NCI-H1930 (cell line): ENCODE results near the gene LCNL1.

Experiments
- DNase-seq, 2 experiments: peaks; one replicate each; lab custom pipeline; 2025; lab: John Stamatoyannopoulos, UW

Gene LCNL1

DNA sequence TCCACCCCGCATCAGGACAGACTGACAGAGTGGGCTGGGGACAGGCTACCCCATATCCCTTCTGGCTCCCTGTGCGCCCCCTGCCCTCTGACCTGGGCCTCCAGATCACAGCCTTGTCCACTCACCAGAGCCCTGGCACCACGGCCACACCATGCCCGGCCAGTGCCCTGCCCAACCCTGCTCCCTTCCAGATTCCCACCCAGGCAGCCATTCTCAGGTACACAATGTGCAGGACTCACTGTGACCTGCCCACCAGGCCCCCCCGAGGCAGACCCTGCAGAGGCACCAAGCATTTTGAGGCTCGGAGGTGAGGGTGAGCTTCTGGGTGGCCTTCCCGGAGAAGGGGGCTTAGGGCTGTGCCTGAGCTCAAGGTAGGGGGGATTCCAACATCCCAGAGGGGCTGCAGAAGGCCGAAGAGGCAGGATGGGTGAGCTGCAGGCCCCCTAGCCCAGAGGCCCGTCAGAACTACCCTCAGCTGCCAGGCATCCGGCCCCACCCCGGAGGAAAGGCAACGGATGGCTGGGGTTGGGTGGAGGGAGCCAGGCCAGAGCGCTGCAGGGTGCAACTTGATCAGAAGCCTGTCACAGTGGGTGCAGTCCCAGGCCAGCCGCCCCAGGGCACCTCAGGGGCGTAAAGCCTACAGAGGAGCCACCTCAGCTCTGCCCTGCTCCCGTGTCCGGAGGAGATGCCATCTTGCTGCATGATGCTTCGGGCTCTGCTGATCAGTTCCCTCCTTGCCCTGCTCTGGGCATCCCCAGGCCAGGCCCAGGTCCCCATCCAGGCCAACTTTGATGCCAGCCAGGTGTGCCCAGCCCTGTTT is at the start of gene LCNL1:
LCNL1 (plus strand) TSS at position 762 of the 820 bp plus-strand sequence. CDS start 594 bp downstream, outside the sequence.
- no peak for DNase-seq

DNA sequence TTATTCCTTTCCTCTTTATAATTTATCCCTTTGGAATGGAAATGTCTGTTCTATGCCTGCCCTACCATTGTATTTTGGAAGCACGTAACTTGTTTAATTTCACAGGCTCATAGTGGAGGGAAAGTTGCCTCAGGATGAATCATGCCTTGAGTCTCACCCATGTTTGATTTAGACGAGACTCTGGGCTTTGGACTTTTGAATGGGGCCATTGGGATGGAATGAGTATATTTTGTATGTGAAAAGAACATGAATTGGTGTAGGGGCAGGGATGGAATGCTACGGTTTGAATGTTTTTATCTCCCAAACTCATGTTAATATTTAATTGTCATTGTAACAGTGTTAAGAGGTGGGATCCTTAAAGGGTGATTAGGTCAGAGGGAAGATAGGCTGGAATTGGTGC is 48.5 kb upstream of the LCNL1 start:
- DNase-seq, result no peak

GRCh38 chr9:136935651-136936050 is 47.1 kb upstream of the LCNL1 start:
- DNase-seq, result no peak

DNA sequence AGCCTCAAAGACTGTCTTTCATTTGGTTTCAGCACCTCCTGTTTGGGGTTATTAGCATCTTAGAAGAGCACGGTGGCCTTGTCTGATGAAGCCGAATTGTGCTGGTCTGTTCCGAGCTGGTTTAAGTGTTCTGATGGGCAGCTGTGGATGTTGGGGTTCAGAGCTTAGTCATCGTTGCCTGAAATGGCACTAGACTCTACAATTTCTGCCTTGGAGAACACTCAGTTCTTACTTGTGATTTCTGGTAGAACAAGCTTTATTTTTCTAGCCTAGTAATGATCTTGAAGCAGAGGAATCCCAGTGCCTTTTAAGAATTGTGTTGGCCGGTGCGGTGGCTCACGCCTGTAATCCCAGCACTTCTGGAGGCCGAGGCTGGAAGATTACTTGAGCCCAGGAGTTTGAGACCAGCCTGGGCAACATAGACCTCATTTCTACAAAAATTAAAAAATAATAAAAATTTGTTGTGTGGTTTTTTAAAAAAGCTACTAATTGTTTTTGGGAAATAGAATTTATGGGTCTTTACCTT is 46.1 kb upstream of the LCNL1 start:
- no peak for DNase-seq

GRCh38 chr9:136937186-136938001 is 45.4 kb upstream of the LCNL1 start:
- DNase-seq, result no peak

DNA sequence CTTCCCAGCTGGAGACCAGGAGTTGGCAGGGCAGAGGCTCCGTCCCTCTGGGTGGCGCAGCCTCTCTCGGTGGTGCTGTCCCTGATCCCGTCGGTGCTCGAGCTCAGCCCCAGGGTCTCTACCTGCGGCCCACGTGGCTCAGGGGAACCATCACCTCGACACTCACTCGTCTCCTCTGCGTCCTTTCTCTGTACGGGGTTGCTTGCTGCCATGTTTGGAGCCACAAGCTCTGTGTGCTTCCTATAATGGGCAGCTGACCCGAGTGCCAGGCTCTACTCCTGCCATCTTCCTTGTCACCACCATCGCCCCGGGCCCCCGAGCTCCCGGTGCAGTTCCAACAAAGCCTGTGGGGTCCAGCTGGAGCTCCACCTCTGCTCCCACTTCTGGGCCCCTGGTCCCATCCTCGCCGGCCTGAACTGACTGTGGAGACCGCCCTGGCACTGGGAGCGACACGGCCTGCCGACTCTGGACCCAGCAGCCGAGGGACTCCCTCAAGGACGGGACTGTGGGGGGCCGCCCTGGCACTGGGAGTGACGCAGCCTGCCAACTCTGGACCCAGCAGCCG is 43.3 kb upstream of the LCNL1 start:
- no peak for DNase-seq

- no peak for DNase-seq
Observed at GRCh38 chr9:136939996-136940525, 42.7 kb upstream of the LCNL1 start.

DNA sequence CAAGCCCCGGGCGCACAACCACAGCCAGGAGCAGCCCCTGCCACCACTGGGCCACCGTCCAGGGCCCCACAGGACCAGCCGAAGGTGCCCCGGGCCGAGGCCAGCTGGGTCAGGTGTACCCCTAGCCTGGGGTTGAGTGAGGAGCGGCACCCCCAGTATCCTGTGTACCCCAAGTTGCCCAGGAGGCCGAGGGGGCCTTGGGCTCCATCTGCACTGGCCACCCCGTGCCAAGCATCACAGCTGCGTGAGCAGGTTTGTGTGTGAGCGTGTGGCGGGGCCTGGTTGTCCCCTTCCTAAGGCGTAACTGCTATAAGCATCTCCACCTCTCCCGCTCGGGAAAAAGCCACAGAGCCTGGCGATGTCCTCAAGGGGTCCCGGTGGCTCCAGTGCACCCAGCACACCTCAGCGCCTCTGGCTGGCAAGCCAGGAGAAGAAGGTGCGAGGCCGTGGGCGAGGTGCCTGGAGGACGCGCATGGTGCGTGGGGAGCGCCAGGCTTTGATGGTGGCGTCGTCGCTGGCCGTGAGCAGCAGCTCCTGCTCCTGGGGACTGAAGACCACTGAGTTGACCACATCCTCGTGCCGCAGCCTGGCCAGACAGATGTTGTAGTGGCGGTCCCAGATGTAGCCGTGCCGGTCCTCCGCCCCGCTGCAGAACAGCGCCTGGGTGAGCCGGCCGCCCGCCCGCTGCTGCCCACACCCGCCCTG is 42.1 kb upstream of the LCNL1 start:
- DNase-seq, result no peak

GRCh38 chr9:136941231-136942111 is 41.3 kb upstream of the LCNL1 start:
- DNase-seq, result no peak

DNA sequence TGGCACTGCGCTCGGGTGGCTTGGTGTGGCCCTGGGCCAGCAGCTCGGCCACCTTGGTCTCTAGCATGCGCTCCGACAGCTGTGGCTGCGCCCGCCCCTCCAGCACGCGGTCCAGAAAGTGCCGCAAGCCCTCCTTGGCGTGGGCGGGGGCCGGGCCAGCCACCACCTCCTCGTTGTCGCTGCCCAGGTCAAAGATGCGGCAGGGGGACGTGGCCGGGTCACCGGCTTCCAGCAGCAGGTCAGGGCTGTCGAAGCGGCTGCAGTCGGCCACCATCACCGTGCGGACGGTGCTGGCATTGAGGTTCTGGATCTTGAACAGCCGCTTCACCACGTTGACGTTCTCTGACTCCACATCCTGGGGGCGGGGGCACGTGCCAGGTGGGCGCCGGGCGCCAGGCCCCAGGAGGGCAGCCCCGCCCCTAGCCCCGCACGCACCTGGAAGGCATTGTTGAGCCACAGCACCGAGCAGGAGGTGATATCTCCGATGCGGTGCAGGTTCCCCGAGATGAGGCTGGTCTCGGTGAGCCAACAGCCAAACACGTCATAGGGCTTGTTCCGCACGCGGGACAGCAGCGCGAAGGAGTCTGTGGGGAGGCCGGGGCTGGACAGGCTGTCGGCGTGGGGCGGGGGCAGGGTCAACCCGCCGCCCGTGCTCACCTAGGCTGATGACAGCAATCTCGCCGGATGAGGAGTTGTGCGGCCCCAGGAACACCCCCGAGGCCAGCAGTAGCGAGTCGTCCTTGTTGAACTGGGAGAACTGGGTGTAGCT is 40.5 kb upstream of the LCNL1 start:
- no peak for DNase-seq

DNA sequence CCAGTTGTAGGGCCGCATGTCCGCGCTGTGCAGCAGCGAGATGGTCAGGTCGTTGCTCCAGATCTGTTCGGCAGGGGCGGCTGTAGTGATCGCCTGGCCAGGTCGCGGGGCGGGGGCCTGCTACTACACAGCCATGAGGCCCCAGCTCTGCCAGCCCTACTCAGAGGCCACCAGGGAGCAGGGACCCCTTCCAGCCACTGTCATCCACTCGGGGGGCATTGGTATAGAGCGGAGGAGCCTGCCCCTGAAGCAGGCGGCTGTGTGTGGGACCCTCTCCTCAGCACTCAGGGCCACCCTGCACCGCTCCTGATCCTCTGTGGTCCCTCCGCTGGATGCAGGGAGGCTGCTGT is 39.9 kb upstream of the LCNL1 start:
- no peak for DNase-seq

DNA sequence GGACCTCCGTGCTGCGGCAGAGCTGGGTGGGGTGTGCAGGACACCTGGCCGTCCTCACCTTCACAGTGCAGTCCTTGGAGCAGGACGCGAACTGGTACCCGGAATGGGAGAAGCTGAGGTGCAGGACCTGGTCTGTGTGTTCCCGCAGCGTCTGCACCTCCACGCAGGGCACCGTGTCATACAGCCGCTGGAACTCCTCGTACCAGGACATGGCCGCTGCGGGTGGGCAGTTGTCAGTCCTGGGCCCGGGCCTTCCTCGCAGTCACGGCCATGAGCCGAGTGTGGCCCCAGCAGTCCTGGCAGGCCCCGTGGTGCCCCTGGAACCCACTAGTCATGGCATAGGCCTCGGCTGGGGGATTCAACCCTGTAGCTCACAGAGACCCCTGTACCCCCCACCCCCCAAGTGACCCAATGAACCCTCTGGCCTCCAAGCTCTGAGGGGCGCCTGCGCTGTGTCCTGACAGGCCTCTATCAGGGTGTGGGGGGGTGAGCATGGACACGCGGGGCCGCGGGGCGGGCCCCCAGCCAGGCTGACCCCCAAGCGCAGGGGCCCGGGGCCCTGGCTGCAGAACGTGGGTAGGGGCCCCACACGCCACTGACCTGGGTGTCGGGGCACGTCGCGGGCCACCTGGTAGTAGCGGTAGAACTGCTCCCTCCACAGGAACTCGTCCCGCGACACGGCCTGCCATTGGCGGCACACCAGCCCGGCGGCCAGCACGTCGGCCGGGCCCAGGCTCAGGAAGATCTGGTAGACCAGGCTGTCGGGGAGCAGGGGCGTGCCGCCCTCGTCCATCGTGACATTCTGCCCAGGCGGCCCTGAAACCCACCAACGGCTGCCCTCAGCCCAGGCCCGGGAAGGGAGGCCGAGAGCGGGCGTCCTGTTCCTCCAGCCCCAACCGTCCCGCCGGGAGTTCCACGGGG is 39.2 kb upstream of the LCNL1 start:
- DNase-seq, result no peak

GRCh38 chr9:136944212-136944518 is 38.6 kb upstream of the LCNL1 start:
- peak in 1 of 2 experiments; percentile 47 for DNase-seq

DNA sequence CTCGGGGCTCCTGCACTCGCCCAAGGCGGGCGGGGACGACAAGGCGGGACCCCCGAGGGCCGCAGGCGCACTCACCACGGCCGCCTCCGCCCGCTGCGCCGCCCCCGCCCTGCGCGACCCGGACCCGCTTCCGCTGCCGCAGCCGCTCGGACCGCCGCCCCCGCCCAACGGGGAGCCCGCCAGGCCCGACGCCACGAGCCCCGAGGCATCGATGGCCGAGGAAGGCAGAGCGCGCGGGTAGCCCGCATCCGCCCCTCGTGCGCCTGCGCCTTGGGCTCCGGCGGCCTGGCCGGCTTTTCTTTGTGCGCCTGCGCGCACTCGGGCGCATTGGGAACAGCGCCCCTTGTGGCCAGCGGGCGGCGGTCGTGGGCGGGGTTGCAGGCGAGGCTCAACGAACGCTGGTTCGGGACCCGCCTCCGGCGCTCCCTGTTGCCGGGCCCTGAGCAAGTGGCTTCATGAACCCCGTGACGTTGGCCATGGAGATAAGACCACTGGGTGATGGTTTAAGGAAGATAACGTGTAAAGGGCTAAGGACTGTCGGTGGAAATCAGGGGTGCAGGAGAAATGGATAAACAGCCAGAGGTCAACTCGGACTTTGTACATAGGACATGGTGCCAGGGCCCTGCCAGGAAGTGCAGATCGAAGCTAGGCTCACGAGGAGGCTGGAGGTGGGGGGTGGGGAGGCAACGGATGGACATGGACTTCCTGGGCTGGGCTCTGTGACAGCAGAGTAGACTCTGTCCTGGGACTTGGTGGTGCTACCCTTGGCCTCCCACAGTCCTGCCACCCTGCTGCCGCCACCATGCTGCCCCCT is 38.1 kb upstream of the LCNL1 start, which contains the start of the genes C8G and FBXW5:
C8G (plus strand) TSS at position 725 of the 814 bp plus-strand sequence; CDS start at position 803, 78 bp downstream.
FBXW5 (minus strand) TSS at position 220 of the 814 bp plus-strand sequence. CDS start 655 bp downstream, outside the sequence.
- peak; percentile 87 to 97 for DNase-seq

DNA sequence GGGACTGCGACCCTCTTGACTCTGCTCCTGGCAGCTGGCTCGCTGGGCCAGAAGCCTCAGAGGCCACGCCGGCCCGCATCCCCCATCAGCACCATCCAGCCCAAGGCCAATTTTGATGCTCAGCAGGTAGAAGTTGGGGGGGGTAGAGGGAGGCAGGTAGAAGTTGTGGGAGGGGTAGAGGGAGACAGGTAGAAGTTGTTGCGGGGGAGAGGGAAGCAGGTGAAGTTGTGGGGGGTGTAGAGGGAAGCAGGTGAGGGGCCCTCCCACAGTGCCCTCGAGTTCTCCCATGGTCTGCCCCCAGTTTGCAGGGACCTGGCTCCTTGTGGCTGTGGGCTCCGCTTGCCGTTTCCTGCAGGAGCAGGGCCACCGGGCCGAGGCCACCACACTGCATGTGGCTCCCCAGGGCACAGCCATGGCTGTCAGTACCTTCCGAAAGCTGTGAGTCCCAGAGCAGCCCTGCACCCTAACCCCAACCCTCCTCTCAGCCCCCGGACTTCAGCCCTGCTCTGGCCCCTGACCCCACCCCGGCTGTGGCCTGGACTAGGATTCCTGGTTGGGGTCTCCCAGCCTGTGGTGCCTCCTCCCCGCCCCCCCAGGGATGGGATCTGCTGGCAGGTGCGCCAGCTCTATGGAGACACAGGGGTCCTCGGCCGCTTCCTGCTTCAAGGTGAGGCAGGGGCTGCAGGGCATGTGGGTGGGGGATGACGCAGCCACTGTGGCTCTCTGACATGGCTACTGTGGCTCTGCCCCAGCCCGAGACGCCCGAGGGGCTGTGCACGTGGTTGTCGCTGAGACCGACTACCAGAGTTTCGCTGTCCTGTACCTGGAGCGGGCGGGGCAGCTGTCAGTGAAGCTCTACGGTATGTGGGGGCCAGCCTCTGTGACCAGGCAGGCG is 37.2 kb upstream of the LCNL1 start:
- DNase-seq, result no peak

- no peak for DNase-seq
Observed at GRCh38 chr9:136946228-136947027, 36.4 kb upstream of the LCNL1 start.
